CD4-positive, alpha-beta T cell treated with Interleukin-6 for 4 hours (primary cell): ENCODE measurements around the gene SESN2.
"Not testable (repeated sequence)": the region's sequence is repeated elsewhere in the genome, so short reads cannot be mapped to it uniquely, and the experiment has no call there.

Source experiments
- DNase-seq: peaks from one replicate; pipeline ENCODE4 v3.0.0-alpha.2; 2020; ENCODE audit warnings: mixed read lengths

The SESN2 gene

DNA sequence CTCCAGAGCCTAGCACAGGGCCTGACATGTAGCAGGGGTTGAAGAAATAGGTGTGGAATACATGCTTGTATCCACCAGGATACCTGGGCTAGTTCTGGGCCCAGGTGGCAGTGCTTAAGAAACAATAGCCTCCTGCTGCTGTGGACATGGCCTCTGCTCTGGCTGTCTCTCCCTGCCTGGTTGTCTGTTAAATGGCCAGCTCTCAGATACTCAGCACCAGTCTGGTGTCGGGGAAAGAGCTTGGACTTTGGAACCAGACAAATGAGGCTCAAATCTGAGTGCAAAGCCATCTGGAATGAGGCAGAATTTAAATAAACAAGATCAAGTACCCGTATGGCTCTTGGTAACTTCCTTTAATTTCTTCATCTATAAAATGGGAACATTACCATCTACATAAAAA is 31.5 kb downstream of the SESN2 start:
- DNase-seq, result no peak

DNA sequence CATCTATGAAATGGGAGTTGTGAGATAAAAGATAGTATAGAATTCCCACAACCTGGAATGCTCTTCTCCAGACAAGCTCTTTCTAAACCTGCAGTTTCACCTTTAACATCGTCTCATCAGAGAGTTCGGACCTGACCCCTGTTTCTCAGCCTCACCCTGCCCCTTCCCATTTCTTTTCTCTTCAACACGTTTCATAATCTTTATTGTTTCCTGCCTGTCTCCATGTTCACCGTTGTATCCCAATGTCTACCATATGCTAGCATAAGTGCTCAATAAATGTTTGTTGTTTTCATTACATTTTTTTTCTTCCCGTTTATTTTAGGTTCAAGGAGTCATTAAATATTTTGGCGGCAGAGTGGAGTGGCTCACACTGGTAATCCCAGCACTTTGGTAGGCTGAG is 32.4 kb downstream of the SESN2 start:
- no peak for DNase-seq

DNA sequence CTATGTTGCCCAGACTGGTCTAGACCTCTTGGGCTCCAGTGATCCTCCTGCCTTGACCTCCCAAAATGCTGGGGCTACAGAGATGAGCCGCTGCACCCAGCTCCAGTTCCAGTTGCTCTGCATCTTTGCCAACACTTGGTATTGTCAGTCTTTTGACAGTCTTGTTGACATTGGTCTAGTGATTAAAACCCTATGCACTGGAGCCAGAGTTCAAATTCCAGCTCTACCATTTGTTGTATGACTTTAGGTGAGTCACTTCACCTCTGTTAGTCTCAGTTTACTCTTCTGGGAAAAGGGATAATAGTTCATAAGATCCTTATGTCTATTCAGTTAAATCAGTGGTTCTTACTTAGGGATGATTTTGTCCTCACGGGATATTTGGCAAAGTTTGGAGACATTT is 36.6 kb downstream of the SESN2 start:
- DNase-seq, result no peak

DNA sequence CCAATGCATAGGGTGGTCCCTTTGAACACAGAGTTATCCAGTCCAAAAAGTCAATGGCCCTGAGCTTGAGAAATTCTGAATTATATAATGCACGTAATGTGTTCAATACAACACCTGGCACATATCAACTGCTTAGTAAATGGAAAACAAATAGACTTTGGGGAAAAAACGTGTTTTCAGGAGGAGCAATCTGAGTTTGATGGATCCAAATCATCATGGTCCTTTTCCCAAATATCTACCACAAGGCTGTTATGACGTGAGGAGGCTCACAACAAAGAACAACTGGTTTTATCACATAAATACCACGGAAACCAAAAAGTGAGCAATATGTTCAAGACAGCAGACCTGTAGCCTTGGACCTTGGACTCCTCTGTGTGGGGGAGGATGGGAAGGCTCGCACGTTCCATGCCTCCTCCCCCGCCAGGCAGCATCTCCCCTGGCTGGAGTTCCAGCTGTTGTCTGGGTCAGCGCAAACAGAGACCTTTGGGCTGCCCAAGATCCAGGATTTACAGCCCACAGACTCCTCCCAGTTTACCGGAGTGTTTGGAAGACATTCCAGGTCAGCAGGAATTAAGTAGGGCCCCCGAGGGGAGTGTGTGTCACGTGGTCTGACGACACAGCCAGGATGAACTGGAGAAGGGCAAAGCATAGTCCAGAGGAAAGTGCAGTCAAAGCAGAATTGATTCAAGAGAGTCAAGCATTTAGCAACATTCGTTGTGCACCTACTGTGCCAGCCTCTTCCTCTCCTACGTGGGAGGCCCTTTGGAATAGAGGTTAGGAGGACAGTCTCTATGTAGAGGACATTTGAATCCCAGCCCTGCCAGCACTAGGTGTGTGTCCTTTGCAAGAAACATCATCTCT is 37.3 kb downstream of the SESN2 start:
- DNase-seq, result no peak

DNA sequence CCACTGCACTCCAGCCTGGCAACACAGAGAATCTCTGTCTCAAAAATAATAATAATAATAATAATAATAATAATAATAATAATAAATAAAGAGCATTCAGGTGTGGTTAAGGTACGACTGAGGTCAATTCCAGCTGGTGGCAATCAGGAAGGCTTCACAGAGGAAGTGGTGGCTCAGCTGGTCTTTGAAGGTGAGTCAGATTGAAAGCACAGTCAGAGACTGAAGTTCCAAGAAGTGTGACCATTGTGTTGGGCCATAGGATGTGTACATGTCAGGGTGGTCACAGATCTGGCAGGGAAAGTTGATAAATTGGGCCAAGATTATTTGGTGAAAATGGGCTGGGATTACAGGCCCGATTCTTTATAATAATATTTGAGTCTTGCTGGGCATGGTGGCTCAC is 38.5 kb downstream of the SESN2 start:
- no peak for DNase-seq

DNA sequence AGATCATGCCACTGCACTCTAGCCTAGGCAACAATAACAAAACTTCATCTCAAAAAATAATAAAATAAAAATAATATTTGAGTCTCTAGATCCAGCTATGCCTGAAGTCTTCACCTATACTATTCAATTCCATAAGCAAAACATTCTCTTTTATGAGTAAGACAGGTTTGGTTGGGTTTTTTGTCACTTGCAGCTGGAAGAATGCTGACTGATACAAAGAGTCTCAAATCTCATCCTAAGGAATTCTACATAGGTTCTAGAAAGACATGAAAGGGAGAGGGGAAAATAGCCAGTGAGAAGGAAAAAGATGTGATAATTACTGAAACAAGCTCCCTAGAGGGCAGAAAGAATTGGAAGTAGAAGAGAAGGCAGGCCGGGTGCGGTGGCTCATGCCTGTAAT is 39.1 kb downstream of the SESN2 start:
- no peak for DNase-seq

DNA sequence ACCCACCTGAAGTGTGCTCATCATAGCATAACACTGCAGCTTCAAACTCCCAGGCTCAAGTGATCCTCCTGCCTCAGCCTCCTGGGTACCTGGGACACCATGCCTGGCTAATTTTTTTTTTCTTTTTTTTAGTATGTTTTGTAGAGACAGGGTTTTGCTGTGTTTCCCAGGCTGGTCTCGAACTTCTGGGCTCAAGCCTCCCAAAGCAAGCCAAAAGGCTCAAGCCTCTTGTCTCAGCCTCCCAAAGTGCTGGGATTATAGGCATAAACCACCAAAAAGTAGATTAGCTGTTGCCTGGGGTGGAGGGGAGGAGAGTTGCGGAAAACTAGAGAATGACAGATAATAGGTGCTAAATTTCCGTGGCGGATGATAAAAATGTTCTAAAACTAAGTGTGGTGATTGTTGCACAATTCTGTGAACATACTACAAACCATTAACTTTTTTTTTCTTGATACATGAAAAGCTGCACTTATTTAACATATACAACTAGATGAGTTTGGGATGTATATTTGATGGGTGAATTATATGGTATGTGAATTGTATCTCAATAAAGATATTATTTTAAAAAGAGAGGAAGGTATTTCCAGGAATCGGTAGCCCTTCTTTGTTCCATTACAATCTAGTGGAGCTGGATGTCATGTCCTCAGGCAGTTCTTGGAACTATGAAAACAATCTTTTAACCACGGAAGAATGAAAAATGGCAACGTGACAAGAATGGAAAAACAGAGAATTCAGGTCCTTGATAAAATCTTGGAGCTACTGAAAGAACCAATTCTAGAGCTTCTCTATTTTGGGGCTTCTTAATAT is 42.3 kb downstream of the SESN2 start:
- DNase-seq, result no peak

DNA sequence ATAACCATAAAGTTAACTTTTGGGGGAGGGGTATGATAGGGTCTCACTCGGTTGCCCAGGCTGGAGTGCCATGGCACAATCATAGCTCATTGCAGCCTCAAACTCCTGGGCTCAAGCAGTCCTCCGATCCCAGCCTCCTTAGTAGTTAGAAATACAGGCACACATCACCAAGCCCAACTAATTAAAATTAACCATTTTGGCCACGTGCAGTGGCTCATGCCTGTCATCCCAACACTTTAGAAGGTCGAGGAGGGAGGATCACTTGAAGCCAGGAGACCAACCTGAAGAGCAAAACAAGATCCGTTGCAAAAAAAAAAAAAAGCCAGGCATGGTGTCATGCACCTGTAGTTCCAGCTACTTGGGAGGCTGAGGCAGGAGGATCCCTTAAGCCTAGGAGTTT is 42.9 kb downstream of the SESN2 start:
- DNase-seq, result no peak

DNA sequence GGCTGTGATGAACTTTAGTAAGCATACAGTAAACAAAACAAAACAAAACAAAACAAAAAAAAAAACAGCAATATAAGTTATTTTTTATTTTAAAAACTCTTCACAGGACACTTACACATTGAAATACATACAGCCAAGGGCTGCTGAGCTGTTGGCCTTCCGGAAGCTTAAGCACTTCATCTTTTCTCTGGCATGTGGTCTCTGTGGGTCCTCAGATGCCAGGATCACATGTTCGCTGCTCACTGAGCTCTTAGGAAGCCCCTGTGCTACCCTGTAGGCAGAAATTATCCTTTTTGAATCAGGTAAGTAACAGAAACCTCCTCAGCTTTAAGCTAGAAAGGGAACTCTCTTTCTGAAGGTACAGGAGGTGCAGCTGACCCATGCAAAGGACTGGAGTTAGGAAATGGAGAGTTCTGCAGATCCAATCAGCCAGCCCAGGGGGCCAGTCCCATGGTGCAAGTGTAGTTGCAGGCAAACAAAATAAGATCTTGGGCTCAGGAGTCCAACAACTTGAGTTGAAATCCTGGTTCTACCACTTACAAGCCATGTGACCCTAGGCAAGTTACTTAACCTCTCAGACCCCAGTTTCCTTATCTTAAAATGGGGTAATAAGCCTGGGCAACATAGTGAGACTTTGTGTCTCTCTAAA is 47.1 kb downstream of the SESN2 start:
- no peak for DNase-seq

DNA sequence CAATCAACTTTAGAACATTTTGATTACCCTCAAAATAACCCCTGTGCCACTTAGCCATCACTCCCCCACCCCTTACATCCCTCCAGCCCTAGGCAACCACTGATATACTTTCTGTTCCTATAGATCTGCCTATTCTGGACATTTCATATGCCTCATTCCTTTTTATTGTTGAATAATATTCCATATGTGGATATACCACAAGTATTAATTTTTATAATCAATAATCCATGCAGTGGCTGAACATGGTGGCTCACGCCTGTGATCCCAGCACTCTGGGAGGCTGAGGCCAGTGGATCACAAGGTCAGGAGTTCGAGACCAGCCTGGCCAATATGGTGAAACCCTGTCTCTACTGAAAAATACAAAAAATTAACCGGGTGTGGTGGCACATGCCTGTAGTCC is 49.4 kb downstream of the SESN2 start:
- no peak for DNase-seq

DNA sequence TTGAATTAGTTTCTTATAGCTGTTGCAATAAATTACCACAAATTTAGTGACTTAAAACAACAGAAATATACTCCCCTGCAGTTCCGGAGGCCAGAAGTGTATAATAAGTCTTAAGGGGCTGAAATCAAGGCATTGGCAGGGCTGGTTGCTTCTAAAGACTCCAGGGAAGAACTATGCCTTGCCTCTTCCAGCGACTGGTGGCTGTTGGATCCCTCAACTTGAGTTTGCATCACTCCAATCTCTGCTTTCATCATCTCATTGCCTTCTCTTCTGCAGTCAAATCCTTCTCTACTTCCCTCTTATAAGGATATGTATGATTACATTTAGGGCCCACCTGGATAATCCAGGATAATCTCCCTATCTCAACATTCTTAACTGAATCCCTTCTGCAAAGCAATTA is 50.4 kb downstream of the SESN2 start:
- no peak for DNase-seq

DNA sequence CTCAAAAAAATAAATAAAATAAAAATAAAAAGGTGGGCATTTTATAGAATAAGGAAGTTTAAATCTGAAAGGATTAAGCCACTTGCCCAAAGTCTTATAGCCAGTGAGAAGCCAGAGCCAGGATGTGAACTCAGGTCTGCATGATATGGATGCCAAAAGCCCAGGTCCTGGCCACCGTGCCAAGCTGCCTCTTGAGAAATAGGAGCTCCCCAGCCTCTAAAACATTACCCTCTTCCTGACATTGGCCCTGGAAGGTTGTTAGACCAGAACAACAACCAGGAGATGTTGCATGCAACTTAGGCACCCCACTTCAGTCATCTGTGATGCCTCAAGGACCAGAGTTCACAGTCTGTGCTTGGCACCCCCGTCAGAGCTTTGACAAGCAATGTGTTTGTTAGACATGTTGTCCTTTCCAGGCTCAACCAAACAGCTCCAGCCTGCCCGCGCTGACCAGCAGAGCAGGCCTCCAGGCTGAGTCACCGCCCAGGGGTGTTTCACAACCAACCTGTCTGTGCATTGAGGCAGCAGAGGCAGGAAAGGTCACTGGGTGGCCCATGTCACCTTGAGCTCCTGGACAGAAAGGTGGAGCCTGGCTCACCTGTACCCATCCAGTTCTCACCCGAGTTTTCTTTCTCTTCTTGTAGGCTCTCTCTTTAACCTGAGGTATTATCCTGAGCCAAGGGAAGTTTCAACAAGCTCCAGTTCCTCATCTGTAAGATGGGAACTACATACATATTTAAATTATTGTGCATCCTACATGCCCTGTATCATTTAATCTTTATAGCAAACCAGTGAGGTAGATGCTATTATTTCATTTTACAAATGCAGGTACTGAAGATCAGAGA is 54.6 kb downstream of the SESN2 start:
- DNase-seq, result no peak

DNA sequence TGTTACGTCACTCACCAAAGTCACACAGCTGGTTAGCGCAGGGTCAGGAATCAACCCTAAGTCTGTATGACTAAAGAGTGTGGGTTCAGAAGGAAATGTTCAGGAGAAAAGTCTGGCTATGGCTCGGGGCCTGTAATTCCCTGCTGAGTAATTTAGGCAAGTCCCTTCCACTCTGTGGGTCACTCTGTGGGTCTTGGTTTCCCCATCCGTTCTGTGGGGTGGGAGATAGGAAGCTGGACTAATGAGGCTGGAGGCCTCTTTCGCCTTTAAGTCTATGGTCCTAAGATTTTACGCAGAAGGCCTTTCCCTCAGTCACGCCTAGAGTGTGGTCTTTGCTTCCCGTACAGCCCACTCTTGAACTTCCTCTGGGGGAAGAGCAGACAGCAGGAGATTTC is 55.2 kb downstream of the SESN2 start:
- DNase-seq, result no peak

DNA sequence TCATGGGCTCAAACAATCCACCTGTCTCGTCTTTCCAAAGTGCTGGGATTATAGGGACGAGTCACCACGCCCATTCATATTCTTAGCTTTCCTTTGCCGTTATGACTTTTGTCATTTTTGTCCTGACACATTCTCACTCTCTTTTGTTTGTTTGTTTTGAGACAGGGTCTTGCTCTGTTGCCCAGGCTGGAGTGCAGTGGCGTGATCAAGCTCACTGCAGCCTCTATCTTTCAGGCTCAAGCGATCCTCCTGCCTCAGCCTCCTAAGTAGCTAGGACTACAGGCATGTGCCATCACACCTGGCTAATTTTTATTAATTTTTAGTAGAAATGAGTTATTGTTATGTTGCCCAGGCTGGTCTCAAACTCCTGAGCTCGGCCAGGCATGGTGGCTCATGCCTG is 57.7 kb downstream of the SESN2 start:
- no peak for DNase-seq

DNA sequence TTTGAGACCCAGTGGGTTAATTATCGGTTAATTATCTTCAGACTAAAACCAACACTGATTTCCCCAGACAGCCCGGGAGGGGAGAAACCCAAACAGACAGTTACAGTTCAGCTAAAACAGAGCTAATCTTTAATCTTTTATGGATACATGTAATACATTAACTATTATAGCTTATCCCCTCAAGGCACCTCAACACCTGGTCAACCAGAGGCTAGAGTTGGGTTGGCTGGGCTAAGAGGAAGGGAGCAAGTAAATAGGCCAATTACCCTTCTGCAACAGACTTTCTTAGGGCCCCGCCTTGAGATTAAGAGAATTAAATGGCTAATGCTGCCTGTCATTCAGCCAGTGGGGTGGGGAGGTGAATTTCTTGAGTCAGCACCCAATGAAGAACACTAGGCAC is 62.9 kb downstream of the SESN2 start:
- DNase-seq, result no peak

DNA sequence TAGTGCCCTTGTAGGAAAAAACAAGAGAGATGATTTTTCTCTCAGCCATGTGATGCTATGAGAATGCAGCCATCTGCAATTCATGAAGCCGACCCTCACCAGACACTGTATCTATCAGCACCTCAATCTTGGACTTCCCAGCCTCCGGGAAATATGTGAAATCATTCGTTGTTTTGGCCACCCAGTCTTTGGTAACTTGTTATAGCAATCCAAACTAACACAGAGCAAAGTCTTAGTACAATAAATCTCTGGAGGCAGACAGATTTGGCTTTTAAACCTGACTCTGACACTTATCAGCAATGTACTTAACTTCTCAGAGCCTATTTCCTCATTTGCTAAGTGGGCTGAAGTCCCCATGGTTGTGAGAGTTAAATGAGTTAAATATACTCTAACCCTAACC is 64.4 kb downstream of the SESN2 start:
- no peak for DNase-seq

DNA sequence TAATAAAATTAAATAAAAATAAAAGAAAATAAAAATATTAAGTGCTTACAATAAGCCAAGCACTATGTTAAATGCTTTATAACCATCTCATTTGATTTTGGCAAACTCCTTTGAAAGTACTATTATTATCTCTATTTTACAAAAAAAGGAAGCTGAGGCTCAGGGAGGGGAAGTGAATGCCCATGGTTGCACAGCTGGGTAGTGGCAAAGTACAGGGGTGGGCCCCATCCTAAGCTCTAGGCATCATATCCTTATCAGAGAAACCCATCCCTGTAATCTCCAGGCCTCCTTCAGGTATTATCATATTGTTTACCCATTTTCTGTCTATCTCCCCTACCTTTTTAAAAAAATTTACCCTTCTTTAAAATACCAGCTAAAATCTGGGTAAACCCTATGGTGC is 67.2 kb downstream of the SESN2 start:
- DNase-seq, result no peak

DNA sequence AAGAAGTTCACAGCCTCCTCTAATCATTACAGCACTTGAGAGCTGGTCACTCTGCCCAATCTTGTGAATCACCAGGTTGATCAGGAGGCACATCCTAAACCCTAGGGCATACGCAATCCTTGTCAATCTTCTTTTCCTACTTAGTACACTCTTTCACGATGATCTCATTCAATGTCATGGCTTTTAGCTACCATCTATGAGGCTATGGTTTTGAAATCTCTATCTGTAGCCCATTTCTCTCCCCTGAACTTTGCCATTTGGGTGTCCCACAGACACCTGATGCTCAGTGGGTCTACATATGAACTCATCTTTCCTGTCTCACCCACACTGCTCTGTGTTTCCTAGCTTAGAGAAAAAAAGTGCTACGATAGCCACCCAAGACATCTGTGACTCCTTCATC is 67.7 kb downstream of the SESN2 start:
- DNase-seq, result no peak

DNA sequence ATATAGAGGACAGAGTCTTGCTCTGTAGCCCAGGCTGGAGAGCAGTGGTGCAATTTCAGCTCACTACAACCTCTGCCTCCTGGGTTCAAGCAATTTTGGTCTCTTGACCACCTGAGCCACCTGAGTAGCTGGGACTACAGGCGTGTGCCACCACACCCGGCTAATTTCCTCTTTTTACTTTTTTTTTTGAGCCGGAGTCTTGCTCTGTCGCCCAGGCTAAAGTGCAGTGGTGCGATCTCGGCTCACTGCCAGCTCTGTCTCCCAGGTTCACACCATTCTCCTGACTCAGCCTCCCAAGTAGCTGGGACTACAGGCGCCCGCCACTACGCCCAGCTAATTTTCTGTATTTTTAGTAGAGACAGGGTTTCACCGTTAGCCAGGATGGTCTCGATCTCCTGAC is 68.1 kb downstream of the SESN2 start:
- DNase-seq, result not testable (repeated sequence)

DNA sequence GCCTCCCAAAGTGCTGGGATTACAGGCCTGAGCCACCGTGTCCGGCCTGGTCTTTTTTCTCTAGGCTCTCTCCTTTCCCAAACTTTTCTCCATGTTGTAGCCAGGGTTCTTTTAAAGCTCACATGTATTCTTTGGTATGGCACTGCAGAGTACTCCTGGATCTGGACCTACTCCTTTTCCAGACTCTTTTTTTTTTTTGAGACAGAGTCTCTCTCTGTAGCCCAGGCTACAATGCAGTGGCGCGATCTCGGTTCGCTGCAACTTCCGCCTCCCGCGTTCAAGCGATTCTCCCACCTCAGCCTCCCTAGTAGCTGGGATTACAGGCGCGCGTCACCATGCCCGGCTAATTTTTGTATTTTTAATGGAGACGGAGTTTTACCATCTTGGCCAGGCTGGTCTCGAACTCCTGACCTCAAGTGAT is 68.9 kb downstream of the SESN2 start:
- peak; percentile 6 for DNase-seq

DNA sequence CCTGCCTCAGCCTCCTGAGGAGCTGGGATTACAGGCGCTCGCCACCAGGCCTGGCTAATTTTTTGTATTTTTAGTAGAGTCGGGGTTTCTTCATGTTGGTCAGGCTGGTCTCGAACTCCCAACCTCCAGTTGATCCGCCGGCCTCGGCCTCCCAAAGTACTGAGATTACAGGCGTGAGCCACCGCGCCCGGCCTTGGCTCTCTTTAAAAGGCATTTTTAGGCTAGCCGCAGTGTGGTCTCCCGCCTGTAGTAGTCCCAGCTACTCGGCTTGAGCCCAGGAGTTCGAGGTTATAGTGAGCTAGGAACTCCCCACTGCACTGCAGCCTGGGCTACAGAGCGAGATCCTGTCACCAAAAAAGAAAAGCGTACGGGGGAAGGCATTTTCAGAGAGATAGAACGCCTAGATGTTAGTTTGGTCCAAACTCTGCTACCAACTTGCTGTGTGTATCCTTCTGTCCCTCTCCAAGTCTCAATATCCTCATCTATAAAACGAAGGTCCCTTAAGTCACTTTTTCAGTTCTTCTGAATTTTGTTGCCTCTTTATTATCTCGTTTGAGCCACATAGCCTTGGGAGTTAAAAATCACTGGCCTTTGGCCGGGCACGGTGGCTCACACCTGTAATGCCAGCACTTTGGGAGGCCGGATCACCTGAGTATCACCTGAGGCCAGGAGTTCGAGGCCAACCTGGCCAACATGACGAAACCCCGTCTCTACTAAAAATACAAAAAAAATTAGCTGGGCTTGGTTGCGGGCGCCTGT is 70.3 kb downstream of the SESN2 start:
- DNase-seq, result peak; percentile 43
